Inflammatory macrophage (primary cell): Measurements from ENCODE around the gene DISP2.

Source experiments
- DNase-seq, 2 donors: peaks; one replicate each; pipeline ENCODE4 v3.0.0-alpha.2; 2020 to 2022

DISP2 gene

GRCh38 chr15:40389824-40390595, 32.0 kb downstream of the DISP2 start:
- no peak for DNase-seq

GRCh38 chr15:40392986-40393948, 35.2 kb downstream of the DISP2 start:
- no peak for DNase-seq

- DNase-seq: no peak
Measured at GRCh38 chr15:40397688-40398412, 39.8 kb downstream of the DISP2 start.

GRCh38 chr15:40398413-40398873, 40.4 kb downstream of the DISP2 start:
- DNase-seq: peak; percentile 87 to 91

- DNase-seq: no peak
Measured at GRCh38 chr15:40399370-40399769, 41.4 kb downstream of the DISP2 start.

GRCh38 chr15:40405501-40406381, 47.7 kb downstream of the DISP2 start, which contains the start of gene IVD:
TSS of gene IVD (plus strand) at chr15:40405795. CDS start at chr15:40405828, 33 bp downstream.
- peak; percentile 96 to 98 for DNase-seq

- DNase-seq: peak in 1 of 2 donors; percentile 17
Measured at GRCh38 chr15:40407330-40407990, 49.4 kb downstream of the DISP2 start.

- DNase-seq: no peak
Measured at GRCh38 chr15:40409366-40409765, 51.3 kb downstream of the DISP2 start.

GRCh38 chr15:40410476-40410875, 52.5 kb downstream of the DISP2 start:
- DNase-seq: no peak

GRCh38 chr15:40412095-40412759, 54.2 kb downstream of the DISP2 start:
- no peak for DNase-seq

- DNase-seq: no peak
Measured at GRCh38 chr15:40413036-40413435, 55.0 kb downstream of the DISP2 start.

GRCh38 chr15:40414816-40415215, 56.8 kb downstream of the DISP2 start:
- DNase-seq: no peak

GRCh38 chr15:40415226-40415625, 57.2 kb downstream of the DISP2 start:
- no peak for DNase-seq

- no peak for DNase-seq
Measured at GRCh38 chr15:40416056-40416455, 58.0 kb downstream of the DISP2 start.

GRCh38 chr15:40418126-40418525, 60.1 kb downstream of the DISP2 start:
- DNase-seq: no peak

GRCh38 chr15:40420071-40420713, 62.2 kb downstream of the DISP2 start:
- DNase-seq: no peak

GRCh38 chr15:40420793-40421192, 62.8 kb downstream of the DISP2 start:
- DNase-seq: no peak

GRCh38 chr15:40421246-40422157, 63.5 kb downstream of the DISP2 start:
- peak; percentile 82 to 84 for DNase-seq
